HepG2 (cell line): ENCODE results near the gene FAM171A2. TPM values are rescaled to one million over a fixed set of nuclear protein-coding genes. Genes with fewer than 3 reads are reported as not detected.

Experiments used
- BCL3 ChIP-seq: sonication (generic); formaldehyde crosslinking; IDR thresholded peaks from 2 replicates; pipeline ENCODE4 v1.5.1; 2020; ENCODE audit warnings: mild to moderate bottlenecking, missing genetic modification reagents, moderate library complexity
- ELF3 ChIP-seq: IDR thresholded peaks from 2 replicates; pipeline ENCODE4 v1.6.1; 2016; ENCODE audit warnings: missing genetic modification reagents, missing compliant biosample characterization
- LBX2 ChIP-seq: sonication (generic); formaldehyde crosslinking; IDR thresholded peaks from 2 replicates; pipeline ENCODE4 v1.5.0; 2020; ENCODE audit warnings: missing genetic modification reagents, mild to moderate bottlenecking, borderline replicate concordance
- SKIL ChIP-seq: sonication (generic); formaldehyde crosslinking; IDR thresholded peaks from 2 replicates; pipeline ENCODE4 v1.8.0; 2022; ENCODE audit warnings: missing genetic modification reagents, mild to moderate bottlenecking, moderate library complexity, borderline replicate concordance
- SMARCE1 ChIP-seq: fragments of 450-650 bp; IDR thresholded peaks from 2 replicates; pipeline ENCODE4 v1.6.1; 2017; ENCODE audit warnings: borderline replicate concordance
- TFDP2 ChIP-seq: sonication (generic); formaldehyde crosslinking; IDR thresholded peaks from 2 replicates; pipeline ENCODE4 v1.4.0; 2020; ENCODE audit warnings: missing genetic modification reagents
- TP53 ChIP-seq: sonication (generic); formaldehyde crosslinking; conservative IDR thresholded peaks from 2 replicates; pipeline ENCODE4 v1.4.0; 2020; ENCODE audit warnings: missing genetic modification reagents
- ZBTB42 ChIP-seq: sonication (generic); formaldehyde crosslinking; IDR thresholded peaks from 2 replicates; pipeline ENCODE4 v1.5.0; 2020; ENCODE audit warnings: mild to moderate bottlenecking, missing genetic modification reagents
- ZNF205 ChIP-seq: IDR thresholded peaks from 2 replicates; pipeline ENCODE4 v1.6.1; 2018; ENCODE audit warnings: missing biosample characterization, missing genetic modification reagents
- ZNF256 ChIP-seq: sonication (generic); formaldehyde crosslinking; conservative IDR thresholded peaks from 2 replicates; pipeline ENCODE4 v1.4.0; 2020; ENCODE audit warnings: missing genetic modification reagents
- ZNF547 ChIP-seq: sonication (generic); formaldehyde crosslinking; IDR thresholded peaks from 2 replicates; pipeline ENCODE4 v1.5.1; 2020; ENCODE audit warnings: mild to moderate bottlenecking, missing genetic modification reagents
- polyA plus RNA-seq, 8 experiments: library from polyadenylated mRNA; depleted of rRNA in 3 of 8; stranded (reverse) in 7 of 8; unstranded in 1 of 8; fragments of >200 nt; fragmentation: Illumina TruSeq in 4 of 8; extraction: Trizol in 4 of 8; gene quantifications; 2 replicates each; pipeline versions ENCODE4 v1.2.1 to v1.2.3, GENCODE V29; 2011 to 2016; ENCODE audit warnings: low read depth in 4 of 8, missing spikeins in 1 of 8, mixed read lengths in 1 of 8; ENCODE audit not compliant: insufficient read depth in 1 of 8
- total RNA-seq, 5 experiments: library from RNA; depleted of rRNA; stranded (reverse); fragments of >200 nt; fragmentation: Illumina TruSeq; extraction: Trizol; gene quantifications; 2 replicates each; pipeline ENCODE4 v1.2.3, GENCODE V29; 2016; ENCODE audit warnings: low read depth in 1 of 5
- TF ChIP-seq, protein P1 (sequence below), 2 experiments: sonication (generic) in 1 of 2; formaldehyde crosslinking in 1 of 2; IDR thresholded peaks; 2 replicates each; pipeline versions ENCODE4 v1.4.0 to v1.6.1; 2016 to 2020; ENCODE audit warnings: borderline replicate concordance in 1 of 2, low read depth in 1 of 2, mild to moderate bottlenecking in 1 of 2, missing genetic modification reagents in 1 of 2
- TF ChIP-seq, protein P2 (sequence below): IDR thresholded peaks from 2 replicates; pipeline ENCODE4 v1.6.1; 2016; ENCODE audit warnings: low read depth
- TF ChIP-seq, protein P3 (sequence below): sonication (generic); formaldehyde crosslinking; IDR thresholded peaks from 2 replicates; pipeline ENCODE4 v1.8.0; 2022; ENCODE audit warnings: mild to moderate bottlenecking, missing genetic modification reagents; ENCODE audit not compliant: insufficient replicate concordance

Gene FAM171A2
- total and polyA plus RNA-seq, 2 of the 13 experiments (the other 11 are each of a cell fraction or from before 2014, with no cell fraction given) = 1.8 to 3.6 TPM

- TF ChIP-seq TFDP2 (CRISPR knock-in tag) = no peak
- TF ChIP-seq SKIL (CRISPR knock-in tag) = no peak
- TF ChIP-seq, protein P1, sequence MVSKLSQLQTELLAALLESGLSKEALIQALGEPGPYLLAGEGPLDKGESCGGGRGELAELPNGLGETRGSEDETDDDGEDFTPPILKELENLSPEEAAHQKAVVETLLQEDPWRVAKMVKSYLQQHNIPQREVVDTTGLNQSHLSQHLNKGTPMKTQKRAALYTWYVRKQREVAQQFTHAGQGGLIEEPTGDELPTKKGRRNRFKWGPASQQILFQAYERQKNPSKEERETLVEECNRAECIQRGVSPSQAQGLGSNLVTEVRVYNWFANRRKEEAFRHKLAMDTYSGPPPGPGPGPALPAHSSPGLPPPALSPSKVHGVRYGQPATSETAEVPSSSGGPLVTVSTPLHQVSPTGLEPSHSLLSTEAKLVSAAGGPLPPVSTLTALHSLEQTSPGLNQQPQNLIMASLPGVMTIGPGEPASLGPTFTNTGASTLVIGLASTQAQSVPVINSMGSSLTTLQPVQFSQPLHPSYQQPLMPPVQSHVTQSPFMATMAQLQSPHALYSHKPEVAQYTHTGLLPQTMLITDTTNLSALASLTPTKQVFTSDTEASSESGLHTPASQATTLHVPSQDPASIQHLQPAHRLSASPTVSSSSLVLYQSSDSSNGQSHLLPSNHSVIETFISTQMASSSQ (IDR thresholded peaks at IDR 0.05; ENCODE audit: low read depth) = no peak
- TF ChIP-seq, protein P1 (CRISPR knock-in tag; IDR thresholded peaks at IDR 0.05; ENCODE audit: borderline replicate concordance) = no peak
- TF ChIP-seq, protein P2, sequence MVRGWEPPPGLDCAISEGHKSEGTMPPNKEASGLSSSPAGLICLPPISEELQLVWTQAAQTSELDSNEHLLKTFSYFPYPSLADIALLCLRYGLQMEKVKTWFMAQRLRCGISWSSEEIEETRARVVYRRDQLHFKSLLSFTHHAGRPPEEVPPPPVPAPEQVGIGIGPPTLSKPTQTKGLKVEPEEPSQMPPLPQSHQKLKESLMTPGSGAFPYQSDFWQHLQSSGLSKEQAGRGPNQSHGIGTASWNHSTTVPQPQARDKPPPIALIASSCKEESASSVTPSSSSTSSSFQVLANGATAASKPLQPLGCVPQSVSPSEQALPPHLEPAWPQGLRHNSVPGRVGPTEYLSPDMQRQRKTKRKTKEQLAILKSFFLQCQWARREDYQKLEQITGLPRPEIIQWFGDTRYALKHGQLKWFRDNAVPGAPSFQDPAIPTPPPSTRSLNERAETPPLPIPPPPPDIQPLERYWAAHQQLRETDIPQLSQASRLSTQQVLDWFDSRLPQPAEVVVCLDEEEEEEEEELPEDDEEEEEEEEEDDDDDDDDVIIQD (CRISPR knock-in tag) = no peak
- TF ChIP-seq TP53 (CRISPR knock-in tag) = no peak
- no peak for TF ChIP-seq ZBTB42
- TF ChIP-seq ELF3 (CRISPR knock-in tag) = no peak
- TF ChIP-seq, protein P3, sequence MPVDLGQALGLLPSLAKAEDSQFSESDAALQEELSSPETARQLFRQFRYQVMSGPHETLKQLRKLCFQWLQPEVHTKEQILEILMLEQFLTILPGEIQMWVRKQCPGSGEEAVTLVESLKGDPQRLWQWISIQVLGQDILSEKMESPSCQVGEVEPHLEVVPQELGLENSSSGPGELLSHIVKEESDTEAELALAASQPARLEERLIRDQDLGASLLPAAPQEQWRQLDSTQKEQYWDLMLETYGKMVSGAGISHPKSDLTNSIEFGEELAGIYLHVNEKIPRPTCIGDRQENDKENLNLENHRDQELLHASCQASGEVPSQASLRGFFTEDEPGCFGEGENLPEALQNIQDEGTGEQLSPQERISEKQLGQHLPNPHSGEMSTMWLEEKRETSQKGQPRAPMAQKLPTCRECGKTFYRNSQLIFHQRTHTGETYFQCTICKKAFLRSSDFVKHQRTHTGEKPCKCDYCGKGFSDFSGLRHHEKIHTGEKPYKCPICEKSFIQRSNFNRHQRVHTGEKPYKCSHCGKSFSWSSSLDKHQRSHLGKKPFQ (CRISPR knock-in tag) = no peak
- no peak for TF ChIP-seq BCL3
- no peak for TF ChIP-seq SMARCE1
- TF ChIP-seq ZNF547 (CRISPR knock-in tag) = no peak
- TF ChIP-seq ZNF256 = no peak
- no peak for TF ChIP-seq LBX2 (CRISPR knock-in tag)
- no peak for TF ChIP-seq ZNF205 (CRISPR knock-in tag)
These were observed 47.6 kb downstream of the FAM171A2 start (continued) for GRCh38 chr17:44315760-44316731.
